ENCODE measurements around the gene RAPGEF4.
A peak's percentile ranks its signal among the peaks of the same experiment; 100 is the strongest.

Gene RAPGEF4

GRCh38 chr2:172849519-172850217 lies 114.0 kb downstream of the RAPGEF4 start (continued):
- no peak for TF ChIP-seq ZNF354C (tag by site-specific recombination; IDR thresholded peaks at IDR 0.05; ENCODE audit: borderline replicate concordance, low read depth)
- no peak for TF ChIP-seq ZNF16 (tag by site-specific recombination; IDR thresholded peaks at IDR 0.05; ENCODE audit: low read depth)

- Histone ChIP-seq H3K4me3 (ENCODE audit: low read depth, low read length) (no peak overlapping the region), H3K36me3 (ENCODE audit: control insufficient read depth in 2 of 2, insufficient read depth in 1 of 2, low read length in 2 of 2) (no peaks in the 10 kb centered on the region), H3K27ac (ENCODE audit: extremely low read depth, low read depth, low read length) (no peak overlapping the region), H3K4me1 (ENCODE audit: control insufficient read depth, insufficient read depth, low read length) (peaks cover 16% of the 10 kb centered on the region), H3K9me3 (ENCODE audit: control insufficient read depth, insufficient read depth, low read depth, low read length) (no peaks in the 10 kb centered on the region)
- ChIA-PET POLR2A (no interaction called here), CTCF (no interaction called here)
- TF ChIP-seq ZNF747 (tag by site-specific recombination; IDR thresholded peaks at IDR 0.05) (no peak), ATF2 (tag by site-specific recombination; IDR thresholded peaks at IDR 0.05; ENCODE audit: low read depth) (peak; percentile 60), YY2 (tag by site-specific recombination; IDR thresholded peaks at IDR 0.05) (no peak), ZNF701 (tag by site-specific recombination; IDR thresholded peaks at IDR 0.05) (no peak), ZNF132 (tag by site-specific recombination; IDR thresholded peaks at IDR 0.05; ENCODE audit: borderline replicate concordance) (no peak), ZNF585B (tag by site-specific recombination; IDR thresholded peaks at IDR 0.05) (no peak), ZNF121 (tag by site-specific recombination; IDR thresholded peaks at IDR 0.05) (no peak), TRIM28 (IDR thresholded peaks at IDR 0.05; ENCODE audit: borderline replicate concordance, low read length) (no peak), KLF17 (tag by site-specific recombination; IDR thresholded peaks at IDR 0.05) (no peak)
Measured at GRCh38 chr2:172855588-172855987, 119.9 kb downstream of the RAPGEF4 start.

GRCh38 chr2:172856606-172857005 lies 121.0 kb downstream of the RAPGEF4 start:
- ChIA-PET POLR2A (no interaction called here), CTCF (interaction anchor here (0.7 to 2.1 kb wide), 3 partner anchors 42 to 294 kb away, joined by 3 to 19 read pairs (median 10); no protein-coding TSS in a partner anchor)
- H3K36me3 ChIP-seq (ENCODE audit: control insufficient read depth in 2 of 2, insufficient read depth in 1 of 2, low read length in 2 of 2) = no peaks in the 10 kb centered on the region
- H3K27ac ChIP-seq (ENCODE audit: extremely low read depth, low read depth, low read length) = no peak overlapping the region
- no peaks in the 10 kb centered on the region for H3K9me3 ChIP-seq (ENCODE audit: control insufficient read depth, insufficient read depth, low read depth, low read length)
- no peak overlapping the region for H3K4me3 ChIP-seq (ENCODE audit: low read depth, low read length)
- TF ChIP-seq ZBTB48 (tag by site-specific recombination; IDR thresholded peaks at IDR 0.05) (no peak), ZNF513 (tag by site-specific recombination; IDR thresholded peaks at IDR 0.05) (no peak), ZSCAN5A (tag by site-specific recombination; IDR thresholded peaks at IDR 0.05) (no peak), ZNF292 (tag by site-specific recombination; IDR thresholded peaks at IDR 0.05; ENCODE audit: borderline replicate concordance, low read depth) (no peak), ZBTB49 (tag by site-specific recombination; IDR thresholded peaks at IDR 0.05; ENCODE audit: low read depth) (no peak), ZSCAN4 (tag by site-specific recombination; IDR thresholded peaks at IDR 0.05) (no peak), ZNF311 (tag by site-specific recombination; IDR thresholded peaks at IDR 0.05; ENCODE audit: borderline replicate concordance) (no peak), ZEB2 (tag by site-specific recombination; IDR thresholded peaks at IDR 0.05) (no peak)
- H3K4me1 ChIP-seq (ENCODE audit: control insufficient read depth, insufficient read depth, low read length) = peaks cover 17% of the 10 kb centered on the region
